ENCODE data around the gene ABL1. TPM values are rescaled to one million over a fixed set of nuclear protein-coding genes. Genes with fewer than 3 reads are reported as not detected.

The ABL1 gene
- total RNA-seq, 1 experiment from 2014 or later = 67.5 TPM

GRCh38 chr9:130820135-130820738, 14.8 kb upstream of the ABL1 start:
- Mint-ChIP-seq H3K27ac (ENCODE audit: low read depth, unreplicated experiment) (no peak overlapping the region), H3K36me3 (ENCODE audit: insufficient read depth, unreplicated experiment) (peaks cover 7% of the 10 kb centered on the region), H3K4me3 (ENCODE audit: unreplicated experiment) (no peak overlapping the region), H3K4me1 (ENCODE audit: insufficient read depth, unreplicated experiment) (peaks cover 19% of the 10 kb centered on the region), H3K27me3 (ENCODE audit: insufficient read depth, unreplicated experiment) (no peaks in the 10 kb centered on the region), H3K9me3 (ENCODE audit: unreplicated experiment) (peaks cover 7% of the 10 kb centered on the region)
- TF ChIP-seq CTCF (IDR thresholded peaks at IDR 0.05; ENCODE audit: unreplicated experiment) = no peak
- no TSS peak for BruUV-seq (replicated peaks)
- ChIA-PET CTCF (no interaction called here), POLR2A (interaction anchor here (1.4 kb wide), 1 partner anchor 26 kb away, joined by 4 read pairs; no protein-coding TSS in a partner anchor)
- intact Hi-C loops (cut with micrococcal nuclease) = no loop called here
- DNase-seq (ENCODE audit: unreplicated experiment) = no peak

- TF ChIP-seq CTCF (IDR thresholded peaks at IDR 0.05; ENCODE audit: unreplicated experiment) = no peak
- Mint-ChIP-seq H3K9me3 (ENCODE audit: unreplicated experiment) (peaks cover 2% of the 10 kb centered on the region), H3K36me3 (ENCODE audit: insufficient read depth, unreplicated experiment) (peaks cover 7% of the 10 kb centered on the region), H3K4me1 (ENCODE audit: insufficient read depth, unreplicated experiment) (peaks cover 15% of the 10 kb centered on the region), H3K27me3 (ENCODE audit: insufficient read depth, unreplicated experiment) (no peaks in the 10 kb centered on the region), H3K4me3 (ENCODE audit: unreplicated experiment) (no peak overlapping the region), H3K27ac (ENCODE audit: low read depth, unreplicated experiment) (no peak overlapping the region)
- DNase-seq (ENCODE audit: unreplicated experiment) = no peak
- ChIA-PET POLR2A (interaction anchor here (0.8 kb wide), 1 partner anchor 11 kb away, joined by 3 read pairs; no protein-coding TSS in a partner anchor), CTCF (interaction anchor here (0.8 kb wide), 1 partner anchor 23 kb away, joined by 3 read pairs; no protein-coding TSS in a partner anchor)
- no TSS peak for BruUV-seq (replicated peaks)
- intact Hi-C loops (cut with micrococcal nuclease) = no loop called here
Observed at GRCh38 chr9:130823435-130823834, 11.6 kb upstream of the ABL1 start.

- no peak for TF ChIP-seq CTCF (IDR thresholded peaks at IDR 0.05; ENCODE audit: unreplicated experiment)
- no peaks in the 10 kb centered on the region for H3K27me3 Mint-ChIP-seq (ENCODE audit: insufficient read depth, unreplicated experiment)
- H3K9me3 Mint-ChIP-seq (ENCODE audit: unreplicated experiment) = peaks cover 7% of the 10 kb centered on the region
- no peak overlapping the region for H3K4me3 Mint-ChIP-seq (ENCODE audit: unreplicated experiment)
- intact Hi-C loops (cut with micrococcal nuclease) = no loop called here
- ChIA-PET POLR2A (interaction anchor here (0.7 to 2.0 kb wide), 6 partner anchors 9 to 134 kb away, joined by 3 to 6 read pairs (median 3); no protein-coding TSS in a partner anchor), CTCF (interaction anchor here (0.8 kb wide), 1 partner anchor 22 kb away, joined by 3 read pairs; no protein-coding TSS in a partner anchor)
- BruUV-seq (replicated peaks) = no TSS peak
- DNase-seq (ENCODE audit: unreplicated experiment) = no peak
- H3K36me3 Mint-ChIP-seq (ENCODE audit: insufficient read depth, unreplicated experiment) = peaks cover 7% of the 10 kb centered on the region
- peaks cover 15% of the 10 kb centered on the region for H3K4me1 Mint-ChIP-seq (ENCODE audit: insufficient read depth, unreplicated experiment)
- no peak overlapping the region for H3K27ac Mint-ChIP-seq (ENCODE audit: low read depth, unreplicated experiment)
Observed at GRCh38 chr9:130824079-130824478, 11.0 kb upstream of the ABL1 start.

GRCh38 chr9:130824643-130825350, 10.3 kb upstream of the ABL1 start:
- H3K4me1 Mint-ChIP-seq (ENCODE audit: insufficient read depth, unreplicated experiment) = peaks cover 15% of the 10 kb centered on the region
- no peaks in the 10 kb centered on the region for H3K27me3 Mint-ChIP-seq (ENCODE audit: insufficient read depth, unreplicated experiment)
- no peak overlapping the region for H3K4me3 Mint-ChIP-seq (ENCODE audit: unreplicated experiment)
- peaks cover 3% of the 10 kb centered on the region for H3K36me3 Mint-ChIP-seq (ENCODE audit: insufficient read depth, unreplicated experiment)
- CTCF ChIA-PET = interaction anchor here (0.8 kb wide), 1 partner anchor 21 kb away, joined by 3 read pairs; no protein-coding TSS in a partner anchor
- peak; percentile 45 for DNase-seq (ENCODE audit: unreplicated experiment)
- peaks cover 7% of the 10 kb centered on the region for H3K9me3 Mint-ChIP-seq (ENCODE audit: unreplicated experiment)
- peak overlapping the region; percentile 76 for H3K27ac Mint-ChIP-seq (ENCODE audit: low read depth, unreplicated experiment)
- TF ChIP-seq CTCF (IDR thresholded peaks at IDR 0.05; ENCODE audit: unreplicated experiment) = no peak
- POLR2A ChIA-PET = interaction anchor here (0.7 to 2.0 kb wide), 11 partner anchors 9 to 135 kb away, joined by 3 to 7 read pairs (median 3); no protein-coding TSS in a partner anchor
- BruUV-seq (replicated peaks) = no TSS peak
- intact Hi-C loops (cut with micrococcal nuclease) = no loop called here
